Transverse colon (tissue), 3 donors: ENCODE data around the gene WDR7.

Experiments
- POLR2A ChIP-seq: fragments of 450-650 bp; IDR thresholded peaks from one replicate; pipeline ENCODE4 v1.6.1; 2016; ENCODE audit warnings: antibody characterized with exemption, mild to moderate bottlenecking, moderate library complexity
- TF ChIP-seq, protein P1 (sequence below), 5 experiments: fragments of 200-600 bp in 3 of 5; fragments of 450-650 bp in 2 of 5; sonication (generic) in 3 of 5; IDR thresholded peaks; 1 replicate in 2 of 5; 2 replicates in 3 of 5; pipeline ENCODE4 v1.5.1; 2016 to 2017; ENCODE audit warnings: antibody characterized with exemption in 5 of 5, inconsistent platforms in 3 of 5, mild to moderate bottlenecking in 2 of 5, moderate library complexity in 1 of 5

DNA sequence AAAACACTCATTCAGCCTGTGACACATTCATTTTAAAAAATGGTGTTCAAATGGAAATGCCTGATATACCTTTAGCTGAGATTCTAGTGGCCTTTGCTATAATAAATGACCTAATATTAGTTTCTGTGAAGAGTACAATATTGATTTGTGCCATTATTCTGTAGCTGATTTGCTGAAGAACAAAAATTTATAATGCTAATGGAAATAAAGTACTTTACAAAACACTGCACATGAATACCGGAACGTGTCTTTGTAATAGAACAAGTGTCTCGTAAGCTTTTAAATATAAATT lies 138.7 kb downstream of the WDR7 start:
- no peak for TF ChIP-seq POLR2A
- TF ChIP-seq, protein P1, sequence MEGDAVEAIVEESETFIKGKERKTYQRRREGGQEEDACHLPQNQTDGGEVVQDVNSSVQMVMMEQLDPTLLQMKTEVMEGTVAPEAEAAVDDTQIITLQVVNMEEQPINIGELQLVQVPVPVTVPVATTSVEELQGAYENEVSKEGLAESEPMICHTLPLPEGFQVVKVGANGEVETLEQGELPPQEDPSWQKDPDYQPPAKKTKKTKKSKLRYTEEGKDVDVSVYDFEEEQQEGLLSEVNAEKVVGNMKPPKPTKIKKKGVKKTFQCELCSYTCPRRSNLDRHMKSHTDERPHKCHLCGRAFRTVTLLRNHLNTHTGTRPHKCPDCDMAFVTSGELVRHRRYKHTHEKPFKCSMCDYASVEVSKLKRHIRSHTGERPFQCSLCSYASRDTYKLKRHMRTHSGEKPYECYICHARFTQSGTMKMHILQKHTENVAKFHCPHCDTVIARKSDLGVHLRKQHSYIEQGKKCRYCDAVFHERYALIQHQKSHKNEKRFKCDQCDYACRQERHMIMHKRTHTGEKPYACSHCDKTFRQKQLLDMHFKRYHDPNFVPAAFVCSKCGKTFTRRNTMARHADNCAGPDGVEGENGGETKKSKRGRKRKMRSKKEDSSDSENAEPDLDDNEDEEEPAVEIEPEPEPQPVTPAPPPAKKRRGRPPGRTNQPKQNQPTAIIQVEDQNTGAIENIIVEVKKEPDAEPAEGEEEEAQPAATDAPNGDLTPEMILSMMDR (IDR thresholded peaks at IDR 0.05) = no peak
